Choroid plexus epithelial cell (primary cell): ENCODE measurements around the gene CACYBP.

Experiments
- DNase-seq: peaks from one replicate; pipeline ENCODE4 v3.0.0-alpha.2; 2010; ENCODE audit warnings: low read depth
- H3K4me3 ChIP-seq: 2 replicates; pipeline ENCODE4 v1.5.1; 2011; ENCODE audit warnings: low read depth, mild to moderate bottlenecking, control low read depth, low read length, moderate library complexity
- CTCF ChIP-seq: conservative IDR thresholded peaks from 2 replicates; pipeline ENCODE4 v1.5.1; 2011; ENCODE audit warnings: low read depth, mild to moderate bottlenecking, control low read depth, inconsistent platforms, low read length, moderate library complexity

The CACYBP gene

GRCh38 chr1:174957829-174958228 lies 41.9 kb upstream of the CACYBP start:
- TF ChIP-seq CTCF = no peak
- H3K4me3 ChIP-seq = no peak overlapping the region
- DNase-seq = no peak

- no peak for DNase-seq
- TF ChIP-seq CTCF = no peak
- H3K4me3 ChIP-seq = no peak overlapping the region
Observed at GRCh38 chr1:174958396-174958795, 41.4 kb upstream of the CACYBP start.

- no peak for TF ChIP-seq CTCF
Observed at GRCh38 chr1:174960362-174960761, 39.4 kb upstream of the CACYBP start.

GRCh38 chr1:174963529-174964125 lies 36.1 kb upstream of the CACYBP start:
- no peak for DNase-seq
- H3K4me3 ChIP-seq = no peak overlapping the region
- TF ChIP-seq CTCF = no peak

More at GRCh38 chr1:174960362-174960761, 39.4 kb upstream of the CACYBP start:
- DNase-seq = no peak
- H3K4me3 ChIP-seq = no peak overlapping the region

- no peak overlapping the region for H3K4me3 ChIP-seq
- peak; percentile 56 for DNase-seq
- no peak for TF ChIP-seq CTCF
Observed at GRCh38 chr1:174964261-174964971, 35.3 kb upstream of the CACYBP start.

GRCh38 chr1:174964972-174965361 lies 34.8 kb upstream of the CACYBP start:
- DNase-seq = peak; percentile 79
- no peak overlapping the region for H3K4me3 ChIP-seq

More at GRCh38 chr1:174964972-174965361, 34.8 kb upstream of the CACYBP start:
- no peak for TF ChIP-seq CTCF
